GM18909 (cell line): ENCODE data around the gene TPM2.
"Not testable (repeated sequence)": the region's sequence is repeated elsewhere in the genome, so short reads cannot be mapped to it uniquely, and the experiment has no call there.

Experiments used
- ATAC-seq: cut with Tn5 transposase; IDR thresholded peaks from one replicate; pipeline ENCODE4 v1.9.1; 2021; ENCODE audit warnings: mild to moderate bottlenecking; ENCODE audit not compliant: unreplicated experiment, poor library complexity

The TPM2 gene

DNA sequence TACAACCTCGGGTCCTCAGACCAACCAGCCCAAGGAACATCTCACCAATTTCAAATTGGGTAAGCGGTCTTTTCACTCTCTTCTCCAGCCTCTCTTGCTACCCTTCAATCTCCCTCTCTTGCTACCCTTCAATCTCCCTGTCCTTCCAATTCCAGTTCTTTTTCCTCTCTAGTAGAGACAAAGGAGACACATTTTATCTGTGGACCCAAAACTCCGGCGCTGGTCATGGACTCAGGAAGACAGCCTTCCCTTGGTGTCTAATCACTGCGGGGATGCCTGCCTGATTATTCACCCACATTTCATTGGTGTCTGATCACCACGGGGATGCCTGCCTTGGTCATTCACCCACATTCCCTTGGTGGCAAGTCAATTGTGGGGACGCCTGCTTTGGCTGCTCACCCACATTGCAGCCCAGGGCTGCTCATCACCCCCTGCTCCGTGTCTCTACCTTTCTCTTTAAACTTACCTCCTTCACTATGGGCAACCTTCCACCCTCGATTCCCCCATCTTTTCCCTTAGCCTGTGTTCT is 52.2 kb downstream of the TPM2 start:
- ATAC-seq: not testable (repeated sequence)

DNA sequence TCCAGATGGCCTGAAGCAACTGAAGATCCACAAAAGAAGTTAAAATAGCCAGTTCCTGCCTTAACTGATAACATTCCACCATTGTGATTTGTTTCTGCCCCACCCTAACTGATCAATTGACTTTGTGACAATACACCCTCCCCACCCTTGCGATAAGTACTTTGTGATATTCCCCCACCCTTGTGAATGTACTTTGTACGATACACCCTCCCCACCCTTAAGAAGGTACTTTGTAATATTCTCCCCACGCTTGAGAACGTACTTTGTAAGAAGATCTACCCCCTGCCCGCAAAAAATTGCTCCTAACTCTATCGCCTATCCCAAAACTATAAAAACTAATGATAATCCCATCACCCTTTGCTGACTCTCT is 52.9 kb downstream of the TPM2 start:
- not testable (repeated sequence) for ATAC-seq

DNA sequence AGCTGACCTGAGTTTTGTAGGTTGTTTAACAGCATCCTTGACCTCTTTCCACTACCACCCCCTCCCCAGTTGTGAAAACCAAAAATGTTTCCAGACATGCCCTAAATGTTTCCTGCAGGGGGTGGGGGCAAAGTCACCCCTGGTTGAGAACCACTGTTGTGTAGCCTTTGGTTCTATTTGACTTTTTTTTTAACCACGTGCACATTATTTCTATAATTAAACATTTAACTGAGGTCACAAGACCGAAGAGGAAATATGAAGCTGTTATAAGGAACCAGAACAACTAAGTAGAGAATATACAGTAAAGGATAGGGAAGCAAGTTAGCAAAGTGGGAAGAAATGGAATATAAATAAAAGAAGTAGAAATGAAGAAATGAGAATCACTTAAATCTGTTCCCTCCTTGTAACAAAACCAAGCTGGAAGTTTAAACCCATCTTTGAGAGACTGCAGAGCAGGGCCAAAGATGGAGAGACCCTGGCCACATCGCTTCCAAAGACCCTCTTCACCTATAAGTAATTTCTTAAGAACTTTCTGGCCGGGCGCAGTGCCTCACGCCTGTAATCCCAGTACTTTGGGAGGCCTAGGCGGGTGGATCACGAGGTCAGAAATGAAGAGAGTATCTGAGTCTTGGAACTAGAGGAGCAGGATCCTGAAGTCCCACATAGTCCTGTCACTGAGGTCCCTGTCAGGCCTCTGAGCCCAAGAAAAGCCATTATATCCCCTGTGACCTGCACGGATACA is 53.4 kb downstream of the TPM2 start:
- ATAC-seq: no peak

DNA sequence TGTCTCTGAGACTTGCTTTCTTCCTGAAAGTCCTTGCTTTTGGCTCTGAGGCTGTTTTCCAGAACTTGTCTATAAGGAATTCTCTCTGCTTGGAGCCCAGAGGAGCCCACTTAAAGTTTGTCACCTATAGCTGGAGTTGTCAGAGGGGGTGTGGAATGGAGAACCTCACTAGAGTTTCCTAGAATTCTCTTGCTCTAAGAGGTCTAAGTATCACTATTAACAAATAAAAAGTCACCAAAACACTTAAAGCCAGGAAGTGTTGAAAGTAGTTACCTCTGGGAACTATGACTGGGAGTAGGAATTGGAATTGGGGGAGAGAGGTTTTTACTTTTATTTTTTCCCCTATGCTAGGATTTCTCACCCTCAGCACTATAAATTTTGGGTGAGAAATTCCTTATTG is 54.0 kb downstream of the TPM2 start:
- ATAC-seq: no peak
